HG03342 (cell line): Measurements from ENCODE around the gene BAX.

Source experiments
- ATAC-seq: cut with Tn5 transposase; IDR thresholded peaks from one replicate; pipeline ENCODE4 v1.9.1; 2021; ENCODE audit warnings: mild to moderate bottlenecking, moderate library complexity; ENCODE audit not compliant: unreplicated experiment

BAX gene

DNA sequence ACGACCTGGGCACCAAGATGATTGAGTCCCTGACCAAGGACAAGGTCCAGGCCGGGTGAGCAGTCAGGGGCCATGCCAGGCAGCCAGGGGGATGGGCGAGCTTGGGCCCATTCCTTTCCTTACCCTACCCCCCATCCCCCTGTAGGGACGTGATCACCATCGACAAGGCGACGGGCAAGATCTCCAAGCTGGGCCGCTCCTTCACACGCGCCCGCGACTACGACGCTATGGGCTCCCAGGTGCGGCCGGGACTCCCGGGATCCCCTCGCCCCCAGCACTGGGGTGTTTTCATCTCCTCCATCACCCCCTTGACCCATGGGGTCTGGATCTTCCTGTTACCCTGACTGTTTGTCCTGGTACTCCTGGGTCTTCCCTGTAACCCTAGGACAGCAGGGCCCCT, 55.2 kb downstream of the BAX start:
- no peak for ATAC-seq

DNA sequence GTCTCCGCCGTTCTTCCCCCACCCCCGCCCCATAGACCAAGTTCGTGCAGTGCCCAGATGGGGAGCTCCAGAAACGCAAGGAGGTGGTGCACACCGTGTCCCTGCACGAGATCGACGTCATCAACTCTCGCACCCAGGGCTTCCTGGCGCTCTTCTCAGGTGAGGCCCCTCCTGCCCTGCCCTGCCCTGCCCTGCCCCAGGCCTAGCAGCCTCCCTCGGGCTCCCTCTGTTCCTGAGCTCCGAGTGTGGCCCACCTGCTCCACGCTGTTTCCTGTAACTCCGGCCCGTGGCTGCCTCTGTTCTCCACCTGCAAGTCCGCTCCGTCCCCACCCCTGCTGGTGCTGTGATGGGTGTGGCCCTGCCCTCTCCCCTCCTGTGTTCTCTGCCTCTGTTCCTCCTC, 55.8 kb downstream of the BAX start:
- ATAC-seq: no peak

DNA sequence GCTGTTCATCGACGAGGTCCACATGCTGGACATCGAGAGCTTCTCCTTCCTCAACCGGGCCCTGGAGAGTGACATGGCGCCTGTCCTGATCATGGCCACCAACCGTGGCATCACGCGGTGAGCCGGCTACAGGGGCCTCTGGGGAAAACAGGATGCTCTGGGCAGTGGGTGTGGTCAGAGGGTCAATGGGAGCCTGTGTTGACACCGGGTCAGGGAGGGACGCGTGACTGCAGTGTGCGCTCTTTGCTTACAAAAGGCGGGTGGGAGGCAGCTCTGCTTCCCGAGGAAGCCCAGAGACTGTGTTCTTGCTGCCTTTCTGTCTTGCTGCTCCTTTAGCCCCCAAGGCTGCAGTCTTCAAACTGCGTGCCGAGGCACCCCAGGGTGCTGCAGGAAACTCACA, 56.5 kb downstream of the BAX start:
- no peak for ATAC-seq
